HG02885 (cell line): Measurements from ENCODE around the gene CPED1.

Experiments
- ATAC-seq: cut with Tn5 transposase; IDR thresholded peaks from one replicate; pipeline ENCODE4 v1.9.1; 2021; ENCODE audit warnings: mild to moderate bottlenecking; ENCODE audit not compliant: unreplicated experiment, poor library complexity

Gene CPED1

GRCh38 chr7:121294448-121294992 is 306.0 kb downstream of the CPED1 start:
- ATAC-seq, result no peak

GRCh38 chr7:121297843-121298242 is 309.3 kb downstream of the CPED1 start:
- no peak for ATAC-seq

- no peak for ATAC-seq
These were observed 310.3 kb downstream of the CPED1 start for GRCh38 chr7:121298831-121299239.

- no peak for ATAC-seq
These were observed 312.3 kb downstream of the CPED1 start for GRCh38 chr7:121300685-121301420.

DNA sequence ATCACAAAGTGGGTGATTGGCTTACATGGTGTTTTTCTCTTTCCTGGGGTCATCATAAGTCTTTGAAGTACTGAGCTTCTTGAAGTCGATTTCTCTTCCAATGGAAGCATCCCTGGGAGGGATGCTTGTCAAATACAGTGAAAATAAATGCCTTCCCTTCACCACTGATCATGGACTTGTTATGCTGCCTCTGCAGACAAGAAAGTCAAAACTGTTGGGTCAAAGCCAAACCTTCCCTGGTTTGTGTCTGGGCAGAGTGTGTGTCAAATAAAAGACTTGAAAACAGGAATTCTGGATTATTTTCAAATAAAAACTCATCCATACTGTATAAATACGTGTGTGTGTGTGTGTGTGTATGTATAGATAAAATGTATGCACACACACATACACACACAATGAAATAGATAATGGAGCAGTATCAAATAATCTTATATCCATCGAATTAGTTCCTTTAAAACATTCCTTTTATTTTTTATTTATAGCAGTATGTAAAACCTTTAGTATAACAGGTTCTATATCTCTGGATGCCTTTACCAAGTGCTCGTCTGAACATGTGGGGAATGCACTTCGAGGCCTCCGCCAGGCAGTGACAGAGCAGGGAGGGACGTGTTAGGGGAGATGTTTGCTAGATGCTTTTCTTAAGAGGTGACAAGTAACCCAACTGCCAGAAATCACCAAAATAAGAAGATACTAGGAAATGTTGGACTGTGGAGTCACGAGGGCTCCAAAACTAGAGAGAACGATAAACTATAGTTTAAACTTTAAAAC is 313.1 kb downstream of the CPED1 start:
- no peak for ATAC-seq

- ATAC-seq, result peak; percentile 90
These were observed 313.8 kb downstream of the CPED1 start for GRCh38 chr7:121302214-121302745.

DNA sequence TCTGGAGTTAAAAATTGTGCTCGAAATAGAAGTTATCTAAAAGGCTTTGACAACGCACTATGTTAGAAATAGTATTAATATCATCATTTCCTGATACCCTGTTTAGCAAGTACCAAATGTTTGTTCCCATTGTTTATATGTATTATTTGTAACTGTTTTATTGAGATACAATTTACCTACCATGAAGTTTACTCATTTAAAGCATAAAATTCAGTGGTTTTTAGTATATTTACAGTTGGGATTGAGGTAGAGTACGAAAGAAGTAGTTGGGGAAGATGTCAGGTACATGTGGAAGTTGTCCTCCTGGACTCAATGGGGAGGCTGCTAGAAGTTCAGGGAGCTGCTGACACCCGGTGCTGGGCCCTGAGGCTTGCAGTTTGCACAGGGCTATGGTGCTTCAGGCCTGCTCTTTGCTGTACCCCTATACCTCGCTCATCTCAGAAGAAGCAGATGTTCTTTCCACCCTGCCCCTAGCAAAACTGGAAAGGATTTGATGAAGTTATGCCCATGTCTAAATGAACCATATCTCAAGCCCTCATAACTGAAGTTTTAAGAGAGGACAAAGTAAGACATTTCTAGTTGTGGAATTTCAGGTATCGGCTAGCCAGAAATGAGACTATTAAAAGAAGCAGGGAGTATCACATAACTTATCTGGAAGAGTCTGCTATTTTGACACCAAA is 315.1 kb downstream of the CPED1 start:
- ATAC-seq, result no peak

GRCh38 chr7:121304102-121304658 is 315.7 kb downstream of the CPED1 start:
- no peak for ATAC-seq

- ATAC-seq, result no peak
These were observed 316.6 kb downstream of the CPED1 start for GRCh38 chr7:121305109-121305508.

DNA sequence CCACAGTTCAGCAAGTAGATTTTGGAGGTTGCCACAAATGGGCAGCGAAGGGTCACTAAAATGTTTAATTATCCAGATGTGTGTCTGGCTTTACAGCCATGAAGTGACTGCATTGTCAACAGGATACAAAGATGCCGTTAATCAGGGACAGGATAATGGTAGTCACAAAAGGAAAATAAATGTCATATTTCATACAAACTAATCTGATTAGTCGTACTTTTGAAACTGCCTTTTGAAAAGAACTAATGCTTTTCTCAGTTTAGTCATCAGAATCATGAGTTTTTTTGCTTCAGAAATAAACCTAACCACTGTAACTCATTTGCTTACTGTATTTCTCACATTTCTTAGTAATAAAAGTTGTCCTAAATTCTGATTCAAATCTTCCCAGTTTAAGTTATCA is 318.1 kb downstream of the CPED1 start:
- peak; percentile 35 for ATAC-seq

DNA sequence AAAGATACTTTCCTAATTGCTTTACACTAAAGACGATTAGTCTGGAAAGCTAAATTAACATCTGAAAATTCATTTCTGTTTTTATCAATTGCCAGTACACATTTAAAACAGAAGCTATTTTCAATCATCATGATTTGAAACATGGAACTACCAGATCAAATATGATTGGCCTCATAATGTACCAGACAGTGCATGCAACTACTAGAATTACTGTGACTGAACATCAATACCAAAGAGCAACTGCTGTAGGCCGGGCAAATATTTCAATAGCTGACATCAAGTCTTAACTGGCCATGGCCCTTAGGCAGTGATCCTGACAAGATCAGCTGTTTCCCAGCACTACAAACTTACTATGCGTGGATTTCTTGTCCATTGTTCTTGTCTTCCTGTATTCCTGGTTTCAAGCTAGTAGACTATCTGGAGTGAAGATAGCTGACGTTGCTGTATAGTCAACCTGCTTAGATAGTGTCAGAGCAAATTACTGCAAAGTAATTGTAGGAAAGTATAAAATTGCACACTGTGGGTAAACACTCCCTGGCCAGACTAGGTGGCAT is 318.6 kb downstream of the CPED1 start:
- ATAC-seq, result peak; percentile 25

DNA sequence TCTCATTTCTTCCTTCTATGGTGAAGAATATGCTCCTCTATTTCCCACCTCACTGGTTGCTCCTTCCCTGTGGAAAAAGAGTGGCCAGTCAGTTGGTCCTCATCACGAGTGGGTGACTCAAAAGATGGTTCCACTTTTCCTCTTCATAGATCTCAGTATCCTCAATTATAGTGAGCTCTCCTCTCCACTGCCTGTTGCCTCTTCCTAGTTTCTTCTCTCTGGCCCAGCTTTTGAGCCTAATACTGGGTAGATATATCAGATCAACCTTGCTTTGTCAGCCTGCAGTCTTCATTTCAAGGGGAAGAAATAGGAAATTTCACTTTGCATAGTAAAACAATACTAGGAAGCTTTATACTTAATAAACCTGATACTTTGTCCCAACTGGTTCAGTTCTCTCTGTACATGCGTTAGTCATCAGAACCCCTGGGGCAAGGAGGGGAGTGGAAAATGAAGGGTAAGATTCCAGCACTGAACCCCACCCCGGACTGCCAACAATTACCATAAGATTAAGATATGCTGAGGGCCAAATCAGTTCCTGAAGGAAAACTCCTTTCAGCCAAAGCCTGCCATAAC is 324.8 kb downstream of the CPED1 start:
- ATAC-seq, result no peak

- peak; percentile 94 for ATAC-seq
These were observed 325.5 kb downstream of the CPED1 start for GRCh38 chr7:121313793-121314676.

DNA sequence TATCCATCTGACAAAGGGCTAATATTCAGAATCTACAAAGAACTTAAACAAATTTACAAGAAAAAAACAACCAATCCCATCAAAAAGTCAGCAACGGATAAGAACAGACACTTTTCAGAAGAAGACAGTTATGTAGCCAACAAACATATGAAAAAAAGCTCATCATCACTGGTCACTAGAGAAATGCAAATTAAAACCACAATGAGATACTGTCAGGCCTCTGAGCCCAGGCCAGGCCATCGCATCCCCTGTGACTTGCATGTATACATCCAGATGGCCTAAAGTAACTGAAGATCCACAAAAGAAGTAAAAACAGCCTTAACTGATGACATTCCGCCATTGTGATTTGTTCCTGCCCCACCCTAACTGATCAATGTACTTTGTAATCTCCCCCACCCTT is 326.7 kb downstream of the CPED1 start:
- peak; percentile 55 for ATAC-seq

GRCh38 chr7:121322460-121322859 is 333.9 kb downstream of the CPED1 start:
- no peak for ATAC-seq

GRCh38 chr7:121323515-121324302 is 335.2 kb downstream of the CPED1 start:
- ATAC-seq, result no peak

- no peak for ATAC-seq
These were observed 339.2 kb downstream of the CPED1 start for GRCh38 chr7:121327671-121328070.
